VCaP (cell line): Measurements from ENCODE around the gene ALPL.

ENCODE experiments used
- H3K27ac ChIP-seq: fragments of 450-650 bp; 2 replicates; pipeline ENCODE4 v1.5.1; 2017
- TF ChIP-seq, protein P1 (sequence below): fragments of 450-650 bp; conservative IDR thresholded peaks from 2 replicates; pipeline ENCODE4 v1.5.1; 2017; ENCODE audit warnings: mild to moderate bottlenecking, moderate library complexity

Gene ALPL

DNA sequence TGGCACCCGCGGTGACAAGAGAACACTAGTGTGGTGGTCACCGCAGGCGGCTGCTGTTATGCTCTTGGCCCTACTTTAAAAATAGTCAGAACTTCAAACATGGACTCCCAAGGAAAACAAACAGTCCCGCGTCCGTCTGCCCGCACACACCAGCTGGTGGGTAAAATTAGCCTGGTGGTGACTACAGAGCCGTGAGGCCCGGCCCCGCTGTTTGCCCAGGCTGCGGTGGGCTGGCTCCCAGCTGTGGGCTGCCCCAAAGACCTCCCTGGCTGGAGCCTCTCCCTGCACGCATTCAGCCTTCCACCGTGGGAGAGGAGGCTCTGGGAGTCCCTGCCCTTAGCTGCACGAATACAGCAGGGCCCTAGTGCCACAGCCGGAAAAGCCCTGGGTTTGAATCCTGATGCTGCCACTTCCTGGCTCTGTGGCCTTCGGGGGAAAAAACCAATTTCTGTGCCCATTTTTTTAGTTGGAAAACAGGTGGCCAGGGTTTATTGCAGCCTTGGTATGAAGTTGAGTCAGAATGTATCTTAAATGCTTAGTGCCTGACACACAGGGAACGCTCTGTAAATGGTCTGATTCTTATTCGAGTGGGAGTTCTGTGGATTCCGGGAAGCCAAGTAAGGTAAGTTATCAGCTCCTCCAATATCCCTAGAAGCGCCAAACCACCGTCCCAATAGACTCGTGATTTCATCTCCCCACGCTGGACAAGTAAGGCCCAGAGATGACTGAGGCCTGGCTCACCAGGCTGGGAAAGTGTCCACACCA, 58.2 kb downstream of the ALPL start:
- TF ChIP-seq, protein P1, sequence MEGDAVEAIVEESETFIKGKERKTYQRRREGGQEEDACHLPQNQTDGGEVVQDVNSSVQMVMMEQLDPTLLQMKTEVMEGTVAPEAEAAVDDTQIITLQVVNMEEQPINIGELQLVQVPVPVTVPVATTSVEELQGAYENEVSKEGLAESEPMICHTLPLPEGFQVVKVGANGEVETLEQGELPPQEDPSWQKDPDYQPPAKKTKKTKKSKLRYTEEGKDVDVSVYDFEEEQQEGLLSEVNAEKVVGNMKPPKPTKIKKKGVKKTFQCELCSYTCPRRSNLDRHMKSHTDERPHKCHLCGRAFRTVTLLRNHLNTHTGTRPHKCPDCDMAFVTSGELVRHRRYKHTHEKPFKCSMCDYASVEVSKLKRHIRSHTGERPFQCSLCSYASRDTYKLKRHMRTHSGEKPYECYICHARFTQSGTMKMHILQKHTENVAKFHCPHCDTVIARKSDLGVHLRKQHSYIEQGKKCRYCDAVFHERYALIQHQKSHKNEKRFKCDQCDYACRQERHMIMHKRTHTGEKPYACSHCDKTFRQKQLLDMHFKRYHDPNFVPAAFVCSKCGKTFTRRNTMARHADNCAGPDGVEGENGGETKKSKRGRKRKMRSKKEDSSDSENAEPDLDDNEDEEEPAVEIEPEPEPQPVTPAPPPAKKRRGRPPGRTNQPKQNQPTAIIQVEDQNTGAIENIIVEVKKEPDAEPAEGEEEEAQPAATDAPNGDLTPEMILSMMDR, result no peak
- H3K27ac ChIP-seq, result no peak overlapping the region

DNA sequence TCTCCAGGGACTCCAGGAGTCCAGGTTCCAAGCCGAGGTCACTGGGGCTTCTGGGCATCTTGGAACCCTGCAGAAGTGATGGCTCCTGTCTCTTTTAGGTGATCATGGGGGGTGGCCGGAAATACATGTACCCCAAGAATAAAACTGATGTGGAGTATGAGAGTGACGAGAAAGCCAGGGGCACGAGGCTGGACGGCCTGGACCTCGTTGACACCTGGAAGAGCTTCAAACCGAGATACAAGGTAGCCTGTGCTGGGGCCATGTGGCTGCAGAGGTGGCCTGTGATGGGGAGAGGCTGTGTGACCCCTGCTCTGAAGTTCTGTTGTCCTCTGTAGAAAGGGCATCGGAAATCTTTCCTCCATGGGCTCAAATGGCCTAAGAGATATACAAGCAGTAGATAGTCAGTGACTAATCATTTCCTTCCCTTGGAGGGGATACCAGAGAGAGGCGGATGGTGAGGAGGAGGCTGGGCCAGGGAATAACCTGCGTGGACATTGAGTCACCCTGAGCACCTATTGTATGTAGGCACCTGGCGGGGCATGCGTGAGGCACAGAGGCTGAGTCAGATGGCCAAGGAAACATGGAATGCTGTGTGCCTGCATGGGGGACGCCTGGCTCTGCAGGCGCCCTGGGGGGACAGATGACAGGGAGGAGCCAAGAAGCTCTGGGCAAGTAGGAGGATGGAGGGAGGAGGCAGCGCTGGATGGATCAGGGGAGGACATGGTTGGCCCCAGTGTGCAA, 59.0 kb downstream of the ALPL start:
- no peak overlapping the region for H3K27ac ChIP-seq
- TF ChIP-seq, protein P1, result no peak

DNA sequence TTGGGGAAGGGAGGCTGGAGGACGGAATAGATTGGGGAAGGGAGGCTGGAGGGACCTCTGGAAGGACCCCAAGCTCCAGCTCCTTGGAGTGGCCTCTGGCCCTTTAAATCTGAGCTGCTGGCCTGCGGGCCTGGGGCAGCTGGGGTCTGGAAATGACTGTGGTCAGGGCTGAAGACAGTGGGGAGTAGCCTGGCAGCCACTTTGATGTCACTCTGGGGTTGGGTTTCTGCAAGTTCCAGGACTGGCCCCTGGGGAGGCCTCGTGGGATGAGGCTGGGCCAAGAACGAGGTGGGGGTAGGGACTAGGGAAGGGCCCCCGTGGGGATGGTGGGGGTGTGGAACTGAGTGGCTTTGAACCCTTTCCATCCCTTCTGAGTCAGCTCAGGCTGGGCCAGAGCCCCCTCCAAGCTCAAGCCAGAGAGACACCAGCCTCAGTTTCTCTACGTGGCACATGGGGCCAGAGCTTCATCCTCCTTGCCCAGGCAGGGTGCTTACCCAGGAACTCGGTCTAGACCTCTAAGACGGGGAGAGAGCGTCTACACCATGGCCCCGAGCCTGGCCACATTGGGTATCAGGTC, 59.7 kb downstream of the ALPL start:
- TF ChIP-seq, protein P1, result no peak
- H3K27ac ChIP-seq, result no peak overlapping the region

DNA sequence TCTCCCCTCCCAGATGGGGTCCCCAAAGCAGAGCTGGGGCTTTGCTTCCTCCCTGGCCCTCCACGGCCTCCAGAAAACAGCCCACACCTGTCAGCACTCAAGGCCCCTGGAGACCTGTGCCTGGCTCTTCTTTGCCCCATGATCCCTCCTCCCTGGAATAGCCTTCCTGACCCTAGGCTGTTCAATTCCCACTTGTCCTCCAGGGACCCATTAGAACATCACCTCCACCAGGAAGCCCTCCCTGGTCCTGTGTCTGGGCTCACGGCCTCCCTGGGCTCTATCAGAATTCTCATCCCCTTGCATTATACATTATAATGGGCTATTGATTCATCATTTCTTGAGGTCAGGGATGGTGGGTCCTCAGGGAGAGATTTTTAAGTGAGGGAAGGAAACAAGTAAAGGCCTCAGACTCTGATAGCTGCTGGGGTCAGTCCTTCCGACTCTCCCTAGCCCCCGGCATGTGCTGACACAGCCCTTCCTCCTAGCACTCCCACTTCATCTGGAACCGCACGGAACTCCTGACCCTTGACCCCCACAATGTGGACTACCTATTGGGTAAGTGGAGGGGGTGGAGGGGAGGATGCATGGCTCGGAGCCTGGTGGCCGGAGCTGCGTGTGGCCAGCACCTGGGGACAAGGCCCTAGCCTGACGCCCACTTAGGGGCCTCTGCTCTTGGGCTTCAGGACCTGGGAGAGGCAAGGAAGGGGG, 60.8 kb downstream of the ALPL start:
- no peak overlapping the region for H3K27ac ChIP-seq
- TF ChIP-seq, protein P1, result no peak

DNA sequence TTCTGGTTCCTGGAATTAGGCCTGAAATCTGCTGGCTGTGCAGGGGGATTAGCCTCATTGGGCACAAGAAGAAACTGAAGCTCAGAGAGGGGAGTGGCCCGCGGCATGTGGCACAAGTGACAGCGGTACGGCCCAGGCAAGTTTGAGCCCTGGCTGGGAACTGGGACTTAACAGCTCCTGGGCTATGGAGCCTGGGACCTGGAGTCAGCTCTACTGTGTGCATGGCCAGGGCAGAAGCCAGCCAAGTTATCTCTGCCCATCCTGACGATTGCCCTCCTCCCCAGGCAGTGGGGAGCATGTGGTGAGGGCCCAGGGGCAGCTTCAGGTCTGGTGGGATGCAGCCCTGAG, 61.3 kb downstream of the ALPL start:
- H3K27ac ChIP-seq, result no peak overlapping the region
- TF ChIP-seq, protein P1, result no peak

DNA sequence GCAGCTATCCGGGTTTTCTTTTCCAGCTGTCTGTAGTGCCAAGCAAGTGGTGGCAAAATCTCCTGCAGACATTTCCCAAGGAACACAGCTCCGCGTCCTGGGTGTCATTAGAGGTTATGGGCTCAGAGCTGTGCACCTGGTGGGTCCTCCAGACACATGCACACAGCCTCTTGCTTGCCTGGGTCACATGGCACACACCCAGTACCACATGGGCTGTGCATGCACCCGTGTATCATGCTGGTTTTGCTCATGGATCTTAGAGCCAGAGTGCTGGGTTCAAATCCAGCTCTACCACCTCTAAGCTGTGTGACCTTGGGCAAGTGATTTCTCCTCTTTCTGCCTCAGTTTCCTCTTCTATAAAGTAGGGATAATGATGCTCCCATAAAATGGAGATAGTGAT, 61.7 kb downstream of the ALPL start:
- TF ChIP-seq, protein P1, result no peak

DNA sequence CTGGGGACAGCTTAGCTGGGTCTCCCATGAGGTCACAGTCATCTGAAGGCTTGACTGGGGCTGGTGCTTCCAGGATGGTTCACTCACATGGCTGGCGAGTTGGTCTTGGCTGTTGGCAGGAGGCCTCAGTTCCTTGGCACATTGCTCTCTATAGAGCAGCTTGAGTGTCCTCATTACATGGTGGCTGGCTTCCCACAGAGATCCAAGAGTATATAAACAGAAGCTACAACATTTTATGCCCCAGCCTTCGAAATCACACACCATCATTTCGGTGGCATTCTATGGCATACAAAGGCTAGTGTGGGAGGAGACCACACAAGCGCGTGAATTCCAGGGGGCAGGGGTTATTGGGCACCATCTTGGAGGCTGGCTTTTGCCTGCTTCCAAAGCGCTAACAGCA, 63.0 kb downstream of the ALPL start:
- H3K27ac ChIP-seq, result no peak overlapping the region
- TF ChIP-seq, protein P1, result no peak

More for the DNA sequence above, 61.7 kb downstream of the ALPL start:
- H3K27ac ChIP-seq, result no peak overlapping the region
